GM19035 (cell line): Measurements from ENCODE around the gene MVB12B.

ENCODE experiments used
- ATAC-seq: cut with Tn5 transposase; IDR thresholded peaks from one replicate; pipeline ENCODE4 v1.9.1; 2021; ENCODE audit not compliant: unreplicated experiment

Gene MVB12B

GRCh38 chr9:126486276-126486675 lies 159.6 kb downstream of the MVB12B start:
- ATAC-seq = no peak

- no peak for ATAC-seq
These were observed 161.2 kb downstream of the MVB12B start for GRCh38 chr9:126487856-126488255.

GRCh38 chr9:126488310-126488709 lies 161.7 kb downstream of the MVB12B start:
- no peak for ATAC-seq

GRCh38 chr9:126488881-126489404 lies 162.3 kb downstream of the MVB12B start:
- ATAC-seq = no peak

GRCh38 chr9:126489581-126490213 lies 163.1 kb downstream of the MVB12B start:
- ATAC-seq = no peak

- ATAC-seq = no peak
These were observed 163.6 kb downstream of the MVB12B start for GRCh38 chr9:126490214-126490631.

GRCh38 chr9:126490871-126491567 lies 164.4 kb downstream of the MVB12B start:
- no peak for ATAC-seq

GRCh38 chr9:126491568-126491879 lies 164.9 kb downstream of the MVB12B start:
- no peak for ATAC-seq

- no peak for ATAC-seq
These were observed 165.3 kb downstream of the MVB12B start for GRCh38 chr9:126491949-126492348.

- ATAC-seq = no peak
These were observed 167.6 kb downstream of the MVB12B start for GRCh38 chr9:126494264-126494663.

- ATAC-seq = no peak
These were observed 168.1 kb downstream of the MVB12B start for GRCh38 chr9:126494746-126495145.

- ATAC-seq = no peak
These were observed 169.0 kb downstream of the MVB12B start for GRCh38 chr9:126495411-126496180.

GRCh38 chr9:126496181-126496576 lies 169.6 kb downstream of the MVB12B start:
- ATAC-seq = no peak

- ATAC-seq = no peak
These were observed 170.4 kb downstream of the MVB12B start for GRCh38 chr9:126496781-126497659.

- no peak for ATAC-seq
These were observed 171.1 kb downstream of the MVB12B start for GRCh38 chr9:126497660-126498275.

GRCh38 chr9:126498331-126498730 lies 171.7 kb downstream of the MVB12B start:
- no peak for ATAC-seq

- ATAC-seq = no peak
These were observed 172.6 kb downstream of the MVB12B start for GRCh38 chr9:126499005-126499910.

- no peak for ATAC-seq
These were observed 173.4 kb downstream of the MVB12B start for GRCh38 chr9:126499911-126500599.
